DMS53 (cell line): ENCODE data around the gene PCDHGA6.
"Not testable (repeated sequence)": the region's sequence is repeated elsewhere in the genome, so short reads cannot be mapped to it uniquely, and the experiment has no call there.

Experiments
- DNase-seq: peaks from one replicate; lab custom pipeline; 2025; lab: John Stamatoyannopoulos, UW

PCDHGA6 gene

DNA sequence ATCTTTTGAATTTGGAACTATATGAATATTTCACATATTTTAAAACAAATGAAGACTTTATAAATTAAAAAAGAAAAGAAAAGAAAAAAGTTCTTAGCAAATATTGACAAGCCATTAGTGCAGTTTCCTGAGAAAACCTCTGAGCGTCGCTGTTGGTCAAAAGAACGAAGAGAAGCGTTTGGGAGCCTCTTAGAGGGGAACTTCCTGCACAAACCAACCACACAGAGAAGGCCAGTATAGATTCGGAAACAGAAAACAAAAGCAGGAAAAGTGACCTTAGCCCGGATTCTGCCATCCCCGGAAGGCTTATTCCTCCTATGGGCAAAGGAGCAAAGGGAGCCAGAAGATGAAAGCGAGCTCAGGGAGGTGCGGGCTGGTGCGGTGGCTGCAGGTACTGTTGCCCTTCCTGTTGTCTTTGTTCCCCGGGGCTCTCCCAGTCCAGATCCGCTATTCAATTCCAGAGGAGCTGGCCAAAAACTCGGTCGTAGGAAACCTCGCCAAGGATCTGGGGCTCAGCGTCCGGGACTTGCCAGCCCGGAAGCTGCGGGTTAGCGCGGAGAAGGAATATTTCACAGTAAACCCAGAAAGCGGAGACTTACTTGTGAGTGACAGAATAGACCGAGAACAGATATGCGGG is 13.8 kb upstream of the PCDHGA6 start, which contains the start of gene PCDHGB2:
PCDHGB2 (plus strand) TSS at position 205 of the 637 bp plus-strand sequence; CDS start at position 347, 142 bp downstream.
- DNase-seq = peak; percentile 63

DNA sequence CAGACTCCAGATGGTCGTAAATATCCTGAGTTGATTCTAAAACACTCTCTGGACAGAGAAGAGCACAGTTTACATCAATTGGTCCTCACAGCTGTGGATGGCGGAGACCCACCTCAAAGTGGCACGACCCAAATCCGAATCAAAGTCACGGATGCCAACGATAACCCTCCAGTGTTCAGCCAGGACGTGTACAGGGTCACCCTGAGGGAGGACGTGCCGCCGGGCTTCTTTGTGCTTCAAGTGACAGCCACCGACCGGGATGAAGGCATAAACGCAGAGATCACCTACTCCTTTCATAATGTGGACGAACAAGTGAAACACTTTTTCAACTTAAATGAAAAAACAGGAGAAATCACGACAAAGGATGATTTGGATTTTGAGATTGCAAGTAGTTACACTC is 13.0 kb upstream of the PCDHGA6 start:
- no peak for DNase-seq

DNA sequence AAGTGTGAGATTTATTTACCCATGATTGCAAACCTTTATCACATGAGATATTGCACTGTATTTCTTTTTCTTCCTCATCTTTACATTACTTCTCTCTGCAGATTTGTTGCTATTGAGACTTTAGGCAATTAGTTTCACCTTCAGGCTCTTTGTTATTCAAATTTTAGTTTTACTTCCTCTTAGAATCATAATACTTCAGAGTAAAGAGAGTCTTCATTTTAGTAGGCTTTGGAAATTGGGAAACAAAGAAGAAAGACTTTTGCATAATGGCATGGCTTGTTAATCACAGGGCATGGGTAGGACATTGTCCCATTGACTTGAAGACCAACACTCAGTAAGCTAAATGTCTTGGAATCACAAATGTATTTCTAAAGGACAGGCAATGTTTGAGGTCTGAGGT is 11.0 kb upstream of the PCDHGA6 start:
- no peak for DNase-seq

DNA sequence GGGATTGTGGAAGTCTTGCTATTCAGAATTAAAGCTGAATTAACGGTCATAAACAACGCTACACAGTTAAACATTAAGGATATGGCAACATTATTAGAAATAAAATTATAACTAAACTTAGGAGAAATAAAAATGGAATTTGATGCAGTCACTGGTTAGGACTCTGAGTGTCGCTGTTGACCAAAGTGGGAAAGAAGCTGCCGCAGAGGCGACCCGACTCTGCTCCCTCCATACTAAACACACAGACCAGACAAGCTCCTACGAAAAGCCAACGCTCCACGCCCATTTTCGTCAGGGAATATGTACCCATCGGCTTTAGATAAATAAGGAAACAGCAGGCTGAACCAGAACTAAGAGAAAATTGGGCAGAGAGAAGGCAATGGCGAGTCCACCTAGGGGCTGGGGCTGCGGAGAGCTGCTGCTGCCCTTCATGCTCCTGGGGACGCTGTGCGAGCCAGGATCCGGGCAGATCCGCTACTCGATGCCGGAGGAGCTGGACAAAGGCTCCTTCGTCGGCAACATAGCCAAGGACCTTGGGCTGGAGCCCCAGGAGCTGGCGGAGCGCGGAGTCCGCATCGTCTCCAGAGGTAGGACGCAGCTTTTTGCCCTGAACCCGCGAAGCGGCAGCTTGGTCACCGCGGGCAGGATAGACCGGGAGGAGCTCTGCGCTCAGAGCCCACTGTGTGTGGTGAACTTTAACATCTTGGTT is 9.6 kb upstream of the PCDHGA6 start, which contains the start of gene PCDHGA5:
PCDHGA5 (plus strand) TSS at position 211 of the 709 bp plus-strand sequence; CDS start at position 380, 169 bp downstream.
- peak; percentile 20 for DNase-seq

DNA sequence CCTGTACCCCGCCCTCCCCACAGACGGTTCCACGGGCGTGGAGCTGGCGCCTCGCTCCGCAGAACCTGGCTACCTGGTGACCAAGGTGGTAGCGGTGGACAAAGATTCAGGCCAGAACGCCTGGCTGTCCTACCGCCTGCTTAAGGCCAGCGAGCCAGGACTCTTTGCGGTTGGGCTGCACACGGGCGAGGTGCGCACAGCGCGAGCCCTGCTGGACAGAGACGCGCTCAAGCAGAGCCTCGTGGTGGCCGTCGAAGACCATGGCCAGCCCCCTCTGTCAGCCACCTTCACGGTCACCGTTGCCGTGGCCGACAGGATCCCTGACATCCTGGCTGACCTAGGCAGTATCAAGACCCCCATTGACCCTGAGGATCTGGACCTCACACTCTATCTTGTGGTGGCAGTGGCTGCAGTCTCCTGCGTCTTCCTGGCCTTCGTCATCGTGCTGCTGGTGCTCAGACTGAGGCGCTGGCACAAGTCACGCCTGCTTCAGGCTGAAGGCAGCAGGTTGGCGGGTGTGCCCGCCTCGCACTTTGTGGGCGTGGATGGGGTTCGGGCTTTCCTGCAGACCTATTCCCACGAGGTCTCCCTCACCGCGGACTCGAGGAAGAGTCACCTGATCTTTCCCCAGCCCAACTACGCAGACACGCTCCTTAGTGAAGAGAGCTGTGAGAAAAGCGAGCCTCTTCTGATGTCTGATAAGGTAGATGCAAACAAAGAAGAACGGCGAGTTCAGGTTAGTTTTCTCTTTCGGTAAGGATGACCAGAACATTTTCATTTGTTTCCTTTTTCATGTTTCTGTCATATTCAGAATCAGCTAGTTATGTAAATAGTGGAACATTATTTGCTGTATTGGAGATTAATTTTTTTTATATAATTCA is 7.4 kb upstream of the PCDHGA6 start:
- DNase-seq = no peak

DNA sequence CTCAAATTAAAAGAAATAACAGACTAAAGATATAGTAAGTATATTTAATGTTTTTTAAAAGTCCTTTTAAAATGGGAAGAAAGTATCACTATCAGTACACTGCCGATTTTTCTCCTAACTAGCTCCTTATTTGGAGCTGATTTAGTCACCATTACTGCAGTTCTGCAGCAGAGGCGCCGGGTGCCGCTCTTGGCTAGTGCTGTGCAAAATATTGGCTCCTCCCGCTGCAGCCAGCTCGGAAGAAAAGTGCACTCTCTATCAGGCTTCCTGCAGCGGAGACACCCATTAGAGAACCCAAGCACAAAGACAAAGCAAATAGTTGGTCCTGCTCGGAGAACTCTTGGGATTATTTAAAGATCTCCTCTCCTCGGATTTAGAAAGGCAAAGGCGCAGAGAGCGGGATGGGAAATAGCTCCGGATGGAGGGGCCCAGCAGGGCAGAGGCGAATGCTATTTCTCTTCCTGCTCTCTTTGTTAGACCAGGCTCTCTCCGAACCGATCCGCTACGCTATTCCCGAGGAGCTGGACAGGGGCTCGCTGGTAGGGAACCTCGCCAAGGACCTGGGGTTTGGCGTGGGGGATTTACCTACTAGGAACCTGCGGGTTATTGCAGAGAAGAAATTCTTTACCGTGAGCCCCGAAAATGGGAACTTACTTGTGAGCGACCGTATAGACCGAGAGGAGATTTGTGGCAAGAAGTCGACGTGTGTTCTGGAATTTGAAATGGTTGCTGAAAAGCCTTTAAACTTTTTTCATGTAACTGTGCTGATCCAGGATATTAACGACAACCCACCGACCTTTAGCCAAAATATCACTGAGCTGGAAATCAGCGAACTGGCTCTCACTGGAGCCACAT is 3.5 kb upstream of the PCDHGA6 start, which contains the start of gene PCDHGB3:
PCDHGB3 (plus strand) TSS at position 249 of the 855 bp plus-strand sequence; CDS start at position 402, 153 bp downstream.
- DNase-seq = peak; percentile 65

DNA sequence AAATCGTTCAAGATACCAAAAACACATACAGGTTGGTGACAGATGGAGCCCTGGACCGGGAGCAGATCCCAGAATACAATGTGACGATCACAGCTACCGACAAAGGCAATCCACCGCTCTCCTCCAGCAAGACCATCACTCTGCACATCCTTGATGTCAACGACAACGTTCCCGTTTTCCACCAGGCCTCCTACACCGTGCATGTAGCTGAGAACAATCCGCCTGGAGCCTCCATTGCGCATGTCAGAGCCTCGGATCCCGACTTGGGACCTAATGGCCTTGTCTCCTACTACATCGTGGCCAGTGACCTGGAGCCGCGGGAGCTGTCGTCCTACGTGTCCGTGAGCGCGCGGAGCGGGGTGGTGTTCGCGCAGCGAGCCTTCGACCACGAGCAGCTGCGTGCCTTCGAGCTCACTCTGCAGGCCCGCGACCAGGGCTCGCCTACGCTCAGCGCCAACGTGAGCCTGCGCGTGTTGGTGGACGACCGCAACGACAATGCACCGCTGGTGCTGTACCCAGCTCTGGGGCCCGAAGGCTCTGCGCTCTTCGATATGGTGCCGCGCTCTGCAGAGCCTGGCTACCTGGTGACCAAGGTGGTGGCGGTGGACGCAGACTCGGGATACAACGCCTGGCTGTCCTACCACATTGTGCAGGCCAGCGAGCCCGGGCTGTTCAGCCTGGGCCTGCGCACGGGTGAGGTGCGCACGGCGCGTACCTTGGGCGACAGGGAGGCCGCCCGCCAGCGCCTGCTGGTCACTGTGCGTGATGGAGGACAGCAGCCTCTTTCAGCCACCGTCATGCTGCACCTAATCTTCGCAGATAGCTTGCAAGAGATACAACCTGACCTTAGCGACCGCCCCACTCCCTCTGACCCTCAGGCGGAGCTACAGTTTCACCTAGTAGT is 1.9 kb upstream of the PCDHGA6 start:
- DNase-seq = no peak

DNA sequence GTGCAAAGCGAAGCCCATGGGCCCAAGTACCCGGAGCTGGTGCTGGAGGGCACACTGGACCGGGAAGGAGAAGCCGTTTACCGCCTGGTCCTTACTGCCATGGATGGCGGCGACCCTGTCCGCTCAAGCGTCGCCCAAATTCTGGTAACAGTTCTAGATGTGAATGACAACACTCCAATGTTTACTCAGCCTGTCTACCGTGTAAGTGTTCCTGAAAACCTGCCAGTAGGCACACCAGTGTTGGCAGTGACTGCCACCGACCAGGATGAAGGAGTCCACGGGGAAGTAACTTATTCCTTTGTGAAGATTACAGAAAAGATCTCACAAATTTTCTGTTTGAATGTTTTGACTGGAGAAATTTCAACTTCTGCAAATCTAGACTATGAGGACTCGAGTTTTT is 936 bp downstream of the PCDHGA6 start:
- DNase-seq = no peak

DNA sequence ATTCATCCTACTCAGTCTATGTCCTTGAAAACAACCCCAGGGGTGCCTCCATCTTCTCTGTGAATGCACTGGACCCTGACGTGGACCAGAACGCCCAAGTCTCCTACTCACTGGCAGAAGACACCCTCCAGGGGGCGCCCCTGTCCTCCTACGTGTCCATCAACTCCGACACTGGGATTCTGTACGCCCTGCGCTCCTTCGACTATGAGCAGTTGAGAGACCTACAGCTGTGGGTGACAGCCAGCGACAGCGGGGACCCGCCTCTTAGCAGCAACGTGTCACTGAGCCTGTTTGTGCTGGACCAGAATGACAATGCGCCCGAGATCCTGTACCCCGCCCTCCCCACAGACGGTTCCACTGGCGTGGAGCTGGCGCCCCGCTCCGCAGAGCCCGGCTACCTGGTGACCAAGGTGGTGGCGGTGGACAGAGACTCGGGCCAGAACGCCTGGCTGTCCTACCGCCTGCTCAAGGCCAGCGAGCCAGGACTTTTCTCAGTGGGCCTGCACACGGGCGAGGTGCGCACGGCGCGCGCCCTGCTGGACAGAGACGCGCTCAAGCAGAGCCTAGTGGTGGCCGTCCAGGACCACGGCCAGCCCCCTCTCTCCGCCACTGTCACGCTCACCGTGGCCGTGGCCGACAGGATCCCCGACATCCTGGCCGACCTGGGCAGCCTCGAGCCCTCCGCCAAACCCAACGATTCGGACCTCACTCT is 1.9 kb downstream of the PCDHGA6 start:
- not testable (repeated sequence) for DNase-seq

DNA sequence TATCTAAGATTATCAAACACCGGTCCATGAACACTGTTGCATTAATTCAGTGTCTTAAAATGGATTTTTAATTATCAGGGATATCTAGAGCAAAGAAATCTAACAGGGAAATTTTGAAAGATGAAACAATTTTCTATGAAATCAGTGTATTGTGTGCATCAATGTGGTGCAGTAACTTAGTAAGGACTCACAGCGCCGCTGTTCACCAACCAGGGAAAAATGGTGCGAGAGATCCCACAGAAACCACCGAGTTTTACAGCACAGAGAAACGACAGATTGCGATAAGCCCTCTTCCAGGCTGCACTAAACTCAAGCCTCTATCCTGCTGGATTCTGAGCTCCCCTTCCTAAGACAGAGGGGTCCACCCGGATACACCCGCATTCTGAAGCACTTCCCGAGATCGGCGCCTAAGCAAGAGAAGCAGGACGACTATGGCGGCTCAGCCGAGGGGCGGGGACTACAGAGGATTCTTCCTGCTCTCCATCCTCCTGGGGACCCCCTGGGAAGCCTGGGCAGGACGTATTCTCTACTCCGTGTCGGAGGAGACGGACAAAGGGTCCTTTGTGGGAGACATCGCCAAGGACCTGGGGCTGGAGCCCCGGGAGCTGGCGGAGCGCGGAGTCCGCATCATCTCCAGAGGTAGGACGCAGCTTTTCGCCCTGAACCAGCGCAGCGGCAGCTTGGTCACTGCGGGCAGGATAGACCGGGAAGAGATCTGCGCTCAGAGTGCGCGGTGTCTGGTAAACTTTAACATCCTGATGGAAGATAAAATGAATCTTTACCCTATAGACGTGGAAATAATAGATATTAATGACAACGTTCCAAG is 9.0 kb downstream of the PCDHGA6 start, which contains the start of gene PCDHGA7:
PCDHGA7 (plus strand) TSS at position 274 of the 826 bp plus-strand sequence; CDS start at position 432, 158 bp downstream.
- DNase-seq = peak; percentile 58

DNA sequence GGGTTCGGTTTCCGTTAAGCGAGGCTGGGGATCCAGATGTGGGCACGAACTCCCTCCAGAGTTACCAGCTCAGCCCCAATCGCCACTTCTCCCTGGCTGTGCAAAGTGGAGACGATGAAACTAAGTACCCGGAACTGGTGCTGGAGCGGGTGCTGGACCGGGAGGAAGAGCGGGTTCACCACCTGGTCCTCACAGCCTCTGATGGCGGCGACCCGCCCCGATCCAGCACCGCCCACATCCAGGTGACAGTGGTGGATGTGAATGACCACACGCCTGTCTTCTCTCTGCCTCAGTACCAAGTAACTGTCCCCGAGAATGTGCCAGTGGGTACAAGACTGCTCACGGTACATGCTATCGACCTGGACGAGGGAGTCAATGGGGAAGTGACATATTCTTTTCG is 9.7 kb downstream of the PCDHGA6 start:
- no peak for DNase-seq

DNA sequence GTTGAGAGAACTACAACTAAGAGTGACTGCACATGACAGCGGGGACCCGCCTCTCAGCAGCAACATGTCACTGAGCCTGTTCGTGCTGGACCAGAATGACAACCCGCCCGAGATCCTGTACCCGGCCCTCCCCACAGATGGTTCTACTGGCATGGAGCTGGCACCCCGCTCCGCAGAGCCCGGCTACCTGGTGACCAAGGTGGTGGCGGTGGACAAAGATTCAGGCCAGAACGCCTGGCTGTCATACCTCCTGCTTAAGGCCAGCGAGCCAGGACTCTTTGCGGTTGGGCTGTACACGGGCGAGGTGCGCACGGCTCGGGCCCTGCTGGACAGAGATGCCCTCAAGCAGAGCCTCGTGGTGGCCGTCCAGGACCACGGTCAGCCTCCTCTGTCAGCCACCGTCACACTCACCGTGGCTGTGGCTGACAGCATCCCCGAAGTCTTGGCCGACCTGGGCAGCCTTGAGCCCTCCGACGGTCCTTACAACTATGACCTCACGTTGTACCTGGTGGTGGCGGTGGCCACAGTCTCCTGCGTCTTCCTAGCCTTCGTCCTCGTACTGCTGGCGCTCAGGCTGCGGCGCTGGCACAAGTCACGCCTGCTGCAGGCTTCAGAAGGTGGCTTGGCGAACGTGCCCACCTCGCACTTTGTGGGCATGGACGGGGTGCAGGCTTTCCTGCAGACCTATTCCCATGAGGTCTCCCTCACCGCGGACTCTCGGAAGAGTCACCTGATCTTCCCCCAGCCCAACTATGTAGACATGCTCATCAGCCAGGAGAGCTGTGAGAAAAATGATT is 11.0 kb downstream of the PCDHGA6 start:
- no peak for DNase-seq

DNA sequence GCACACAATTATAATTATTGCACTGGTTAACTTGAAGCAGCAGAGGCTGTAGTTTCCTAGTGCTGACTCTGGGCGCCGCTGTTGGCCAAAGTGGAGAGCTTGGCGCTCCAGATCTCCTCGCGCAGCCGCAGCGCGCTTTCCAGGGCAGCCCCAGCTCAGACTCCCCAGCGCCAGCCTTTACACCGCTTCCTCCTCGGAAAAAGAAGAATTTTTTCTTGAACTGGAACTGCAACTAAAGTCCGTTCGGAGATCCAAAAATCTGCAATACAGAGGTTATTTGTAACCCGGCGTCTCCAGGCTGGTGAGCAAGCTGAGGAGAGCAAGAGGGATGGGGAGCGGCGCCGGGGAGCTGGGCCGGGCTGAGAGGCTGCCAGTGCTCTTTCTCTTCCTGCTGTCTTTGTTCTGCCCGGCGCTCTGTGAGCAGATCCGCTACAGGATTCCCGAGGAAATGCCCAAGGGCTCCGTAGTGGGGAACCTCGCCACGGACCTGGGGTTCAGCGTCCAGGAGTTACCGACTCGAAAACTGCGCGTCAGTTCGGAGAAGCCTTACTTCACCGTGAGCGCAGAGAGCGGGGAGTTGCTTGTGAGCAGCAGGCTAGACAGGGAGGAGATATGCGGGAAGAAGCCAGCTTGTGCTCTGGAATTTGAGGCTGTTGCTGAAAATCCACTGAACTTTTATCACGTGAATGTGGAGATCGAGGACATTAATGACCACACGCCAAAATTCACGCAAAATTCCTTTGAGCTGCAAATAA is 14.0 kb downstream of the PCDHGA6 start, which contains the start of gene PCDHGB4:
PCDHGB4 (plus strand) TSS at position 142 of the 755 bp plus-strand sequence; CDS start at position 329, 187 bp downstream.
- peak; percentile 79 for DNase-seq

DNA sequence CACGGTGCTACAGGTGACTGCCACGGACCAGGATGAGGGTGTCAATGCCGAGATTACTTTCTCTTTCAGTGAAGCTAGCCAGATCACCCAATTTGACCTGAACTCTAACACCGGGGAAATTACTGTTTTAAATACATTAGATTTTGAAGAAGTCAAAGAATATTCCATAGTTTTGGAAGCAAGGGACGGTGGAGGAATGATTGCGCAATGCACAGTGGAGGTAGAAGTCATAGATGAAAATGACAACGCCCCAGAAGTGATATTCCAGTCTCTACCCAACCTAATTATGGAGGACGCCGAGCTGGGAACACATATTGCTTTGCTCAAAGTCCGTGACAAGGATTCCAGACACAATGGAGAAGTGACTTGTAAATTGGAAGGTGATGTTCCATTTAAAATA is 15.0 kb downstream of the PCDHGA6 start:
- DNase-seq = no peak

DNA sequence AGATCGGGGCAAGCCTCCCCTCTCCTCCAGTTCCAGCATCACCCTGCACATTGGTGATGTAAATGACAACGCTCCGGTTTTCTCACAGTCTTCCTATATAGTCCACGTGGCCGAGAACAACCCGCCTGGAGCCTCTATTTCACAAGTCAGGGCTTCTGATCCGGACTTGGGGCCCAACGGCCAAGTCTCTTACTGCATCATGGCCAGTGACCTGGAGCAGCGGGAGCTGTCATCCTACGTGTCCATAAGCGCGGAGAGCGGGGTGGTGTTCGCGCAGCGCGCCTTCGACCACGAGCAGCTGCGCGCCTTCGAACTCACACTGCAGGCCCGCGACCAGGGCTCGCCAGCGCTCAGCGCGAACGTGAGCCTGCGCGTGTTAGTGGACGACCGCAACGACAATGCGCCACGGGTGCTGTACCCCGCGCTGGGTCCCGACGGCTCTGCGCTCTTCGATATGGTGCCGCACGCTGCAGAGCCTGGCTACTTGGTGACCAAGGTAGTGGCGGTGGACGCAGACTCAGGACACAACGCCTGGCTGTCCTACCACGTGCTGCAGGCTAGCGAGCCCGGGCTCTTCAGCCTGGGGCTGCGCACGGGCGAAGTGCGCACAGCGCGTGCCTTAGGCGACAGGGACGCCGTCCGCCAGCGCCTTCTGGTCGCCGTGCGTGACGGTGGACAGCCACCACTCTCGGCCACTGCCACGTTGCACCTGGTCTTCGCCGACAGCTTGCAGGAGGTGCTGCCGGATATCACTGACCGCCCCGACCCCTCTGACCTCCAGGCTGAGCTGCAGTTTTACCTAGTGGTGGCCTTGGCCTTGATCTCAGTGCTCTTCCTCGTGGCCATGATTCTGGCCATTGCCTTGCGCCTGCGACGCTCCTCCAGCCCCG is 15.7 kb downstream of the PCDHGA6 start:
- DNase-seq = no peak
